GM18498 (cell line): ENCODE results near the gene CABYR.
"Not testable (repeated sequence)": the region's sequence is repeated elsewhere in the genome, so short reads cannot be mapped to it uniquely, and the experiment has no call there.

ENCODE experiments used
- ATAC-seq: cut with Tn5 transposase; IDR thresholded peaks from one replicate; pipeline ENCODE4 v1.9.1; 2021; ENCODE audit warnings: mild to moderate bottlenecking, moderate library complexity; ENCODE audit not compliant: unreplicated experiment

The CABYR gene

GRCh38 chr18:24127735-24128134 is 11.1 kb upstream of the CABYR start:
- ATAC-seq = no peak

- ATAC-seq = no peak
Measured at GRCh38 chr18:24128700-24129099, 10.2 kb upstream of the CABYR start.

GRCh38 chr18:24130494-24130893 is 8.4 kb upstream of the CABYR start:
- ATAC-seq = no peak

- ATAC-seq = no peak
Measured at GRCh38 chr18:24136967-24137373, 1.9 kb upstream of the CABYR start.

GRCh38 chr18:24138409-24138788 is 463 bp upstream of the CABYR start:
- no peak for ATAC-seq

- no peak for ATAC-seq
Measured at GRCh38 chr18:24140697-24141096, 1.8 kb downstream of the CABYR start.

- no peak for ATAC-seq
Measured at GRCh38 chr18:24142376-24142775, 3.5 kb downstream of the CABYR start.

- ATAC-seq = not testable (repeated sequence)
Measured at GRCh38 chr18:24149591-24149990, 10.7 kb downstream of the CABYR start.

GRCh38 chr18:24153397-24153796 is 14.5 kb downstream of the CABYR start:
- no peak for ATAC-seq

GRCh38 chr18:24157855-24158254 is 19.0 kb downstream of the CABYR start:
- no peak for ATAC-seq

- no peak for ATAC-seq
Measured at GRCh38 chr18:24160086-24160485, 21.2 kb downstream of the CABYR start.

GRCh38 chr18:24161304-24161703 is 22.4 kb downstream of the CABYR start:
- no peak for ATAC-seq

- no peak for ATAC-seq
Measured at GRCh38 chr18:24168496-24168895, 29.6 kb downstream of the CABYR start.

GRCh38 chr18:24170360-24170759 is 31.5 kb downstream of the CABYR start:
- no peak for ATAC-seq

GRCh38 chr18:24173997-24174396 is 35.1 kb downstream of the CABYR start:
- ATAC-seq = no peak

GRCh38 chr18:24176727-24177416 is 38.0 kb downstream of the CABYR start:
- peak; percentile 88 for ATAC-seq

GRCh38 chr18:24177499-24178133 is 38.8 kb downstream of the CABYR start:
- ATAC-seq = no peak

- ATAC-seq = no peak
Measured at GRCh38 chr18:24180048-24180447, 41.2 kb downstream of the CABYR start.

GRCh38 chr18:24181806-24182205 is 42.9 kb downstream of the CABYR start:
- no peak for ATAC-seq

- no peak for ATAC-seq
Measured at GRCh38 chr18:24185805-24186204, 46.9 kb downstream of the CABYR start.

- ATAC-seq = peak; percentile 60
Measured at GRCh38 chr18:24187049-24187448, 48.2 kb downstream of the CABYR start.

- no peak for ATAC-seq
Measured at GRCh38 chr18:24187689-24188088, 48.8 kb downstream of the CABYR start.

GRCh38 chr18:24188120-24188519 is 49.3 kb downstream of the CABYR start:
- no peak for ATAC-seq
